Glomerular visceral epithelial cell (primary cell): ENCODE results near the gene WAC.
A peak's percentile ranks its signal among the peaks of the same experiment; 100 is the strongest.
"Not testable (repeated sequence)": the region's sequence is repeated elsewhere in the genome, so short reads cannot be mapped to it uniquely, and the experiment has no call there.

Experiments used
- DNase-seq: peaks from one replicate; pipeline ENCODE4 v3.0.0-alpha.2; 2016; ENCODE audit errors: extremely low spot score

The WAC gene

GRCh38 chr10:28532337-28533185 lies at the start of gene WAC:
Gene WAC, plus strand, starts transcription at chr10:28533118. Its CDS starts 462 bp downstream, at chr10:28533580.
- peak; percentile 95 for DNase-seq

- no peak for DNase-seq
These were observed 43.7 kb upstream of the WAC start for GRCh38 chr10:28489206-28489605.

DNA sequence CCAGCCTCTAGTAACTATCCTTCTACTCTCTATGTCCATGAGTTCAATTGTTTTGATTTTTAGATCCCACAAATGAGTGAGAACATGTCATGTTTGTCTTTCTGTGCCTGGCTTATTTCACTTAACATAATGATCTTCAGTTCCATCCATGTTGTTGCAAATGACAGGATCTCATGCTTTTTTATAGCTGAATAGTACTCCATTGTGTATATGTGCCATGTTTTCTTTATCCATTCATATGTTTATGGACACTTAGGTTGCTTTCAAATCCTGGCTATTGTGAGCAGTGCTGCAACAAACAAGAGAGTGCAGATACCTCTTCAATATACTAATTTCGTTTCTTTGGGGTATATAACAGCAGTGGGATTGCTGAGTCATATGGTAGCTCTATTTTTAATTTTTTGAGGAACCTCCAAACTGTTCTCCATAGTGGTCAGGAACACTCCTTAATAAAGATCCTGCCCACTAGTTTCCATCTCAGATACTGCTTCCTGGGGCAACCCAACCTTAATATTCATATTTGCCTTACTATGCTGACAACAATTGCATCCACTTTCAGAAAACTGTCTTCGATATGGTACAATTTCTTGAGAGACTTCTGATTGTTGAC lies 42.6 kb upstream of the WAC start:
- DNase-seq, result not testable (repeated sequence)

GRCh38 chr10:28492116-28492920 lies 40.6 kb upstream of the WAC start:
- no peak for DNase-seq

DNA sequence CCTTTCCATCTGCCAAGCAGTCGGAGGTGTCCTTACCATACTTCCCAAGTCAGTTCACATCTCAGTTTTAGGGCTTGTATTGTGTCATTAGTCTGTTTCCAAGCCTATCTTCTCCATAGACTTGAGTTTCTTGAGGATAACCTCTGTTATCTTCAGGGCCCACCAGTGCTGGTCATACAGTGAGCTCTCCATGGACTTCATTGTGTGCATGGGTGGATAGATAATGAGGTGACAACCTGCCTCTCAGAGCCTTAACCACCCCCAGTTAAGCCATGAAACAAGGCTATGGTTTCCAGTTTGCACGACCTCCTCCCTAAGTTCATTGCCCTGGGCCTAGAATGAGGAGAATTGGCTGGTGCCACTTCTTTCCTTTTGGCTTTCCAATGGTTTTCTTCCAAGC lies 38.5 kb upstream of the WAC start:
- DNase-seq, result no peak

GRCh38 chr10:28495084-28495483 lies 37.8 kb upstream of the WAC start:
- DNase-seq, result no peak

DNA sequence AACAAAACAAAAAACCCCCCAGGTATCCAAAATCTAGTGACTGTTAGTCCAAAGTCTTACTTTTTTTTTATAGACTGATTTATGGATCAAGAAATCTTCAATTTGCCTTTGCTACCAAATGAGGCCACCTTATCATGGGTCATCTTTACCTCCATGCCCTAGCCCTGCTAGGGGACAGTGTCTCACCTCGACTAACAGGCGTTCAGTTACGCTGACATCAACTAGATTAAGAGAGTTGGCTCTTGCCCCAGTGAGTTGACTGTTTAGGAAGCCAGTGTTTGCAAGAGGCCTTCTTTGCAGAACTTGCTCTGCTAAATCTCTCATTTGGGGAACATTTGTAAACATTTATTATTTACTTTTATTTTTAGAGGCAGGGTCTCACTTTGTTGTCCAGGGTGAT lies 36.9 kb upstream of the WAC start:
- DNase-seq, result no peak

GRCh38 chr10:28496481-28496961 lies 36.4 kb upstream of the WAC start:
- DNase-seq, result no peak

GRCh38 chr10:28497313-28498126 lies 35.4 kb upstream of the WAC start:
- no peak for DNase-seq

- not testable (repeated sequence) for DNase-seq
These were observed 32.7 kb upstream of the WAC start for GRCh38 chr10:28500203-28500602.

GRCh38 chr10:28503114-28503513 lies 29.8 kb upstream of the WAC start:
- no peak for DNase-seq

- DNase-seq, result no peak
These were observed 27.5 kb upstream of the WAC start for GRCh38 chr10:28505359-28505959.

- no peak for DNase-seq
These were observed 24.5 kb upstream of the WAC start for GRCh38 chr10:28508304-28508925.

GRCh38 chr10:28509286-28509685 lies 23.6 kb upstream of the WAC start:
- DNase-seq, result no peak

GRCh38 chr10:28514648-28515047 lies 18.3 kb upstream of the WAC start:
- DNase-seq, result no peak

GRCh38 chr10:28520346-28520745 lies 12.6 kb upstream of the WAC start:
- no peak for DNase-seq

DNA sequence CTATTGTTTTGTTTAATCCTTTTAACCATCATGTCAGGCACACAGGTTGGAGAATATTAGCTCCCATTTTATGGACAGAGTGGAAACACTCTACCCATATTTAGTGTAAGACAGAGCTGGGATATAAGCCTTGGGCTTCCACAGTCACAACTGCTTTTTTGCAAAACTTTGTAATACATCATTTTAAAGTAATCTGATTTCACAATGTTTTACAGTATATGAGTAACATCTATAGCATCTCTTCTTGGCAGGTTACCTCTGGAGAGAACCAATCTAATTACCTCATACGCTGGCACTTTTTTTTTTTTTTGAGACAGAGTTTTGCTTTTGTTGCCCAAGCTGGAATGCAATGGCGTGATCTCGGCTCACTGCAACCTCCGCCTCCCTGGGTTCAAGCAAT lies 12.1 kb upstream of the WAC start:
- not testable (repeated sequence) for DNase-seq

DNA sequence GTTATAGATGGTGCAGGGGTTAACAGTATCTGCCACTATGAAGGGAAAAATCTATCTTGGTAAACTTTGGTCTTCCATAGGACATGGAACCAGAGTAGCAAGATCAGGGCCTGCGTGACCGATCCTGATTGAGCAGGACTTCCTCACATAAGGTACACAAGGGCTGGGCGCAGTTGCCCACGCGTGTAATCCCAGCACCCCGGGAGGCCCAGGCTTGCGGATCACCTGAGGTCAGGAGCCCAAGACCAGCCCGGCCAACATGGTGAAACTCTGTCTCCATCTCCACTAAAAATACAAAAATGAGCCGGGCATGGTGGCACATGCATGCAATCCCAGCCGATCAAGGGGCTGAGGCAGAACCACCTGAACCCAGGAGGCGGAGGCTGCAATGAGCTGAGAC lies 11.0 kb upstream of the WAC start:
- not testable (repeated sequence) for DNase-seq

DNA sequence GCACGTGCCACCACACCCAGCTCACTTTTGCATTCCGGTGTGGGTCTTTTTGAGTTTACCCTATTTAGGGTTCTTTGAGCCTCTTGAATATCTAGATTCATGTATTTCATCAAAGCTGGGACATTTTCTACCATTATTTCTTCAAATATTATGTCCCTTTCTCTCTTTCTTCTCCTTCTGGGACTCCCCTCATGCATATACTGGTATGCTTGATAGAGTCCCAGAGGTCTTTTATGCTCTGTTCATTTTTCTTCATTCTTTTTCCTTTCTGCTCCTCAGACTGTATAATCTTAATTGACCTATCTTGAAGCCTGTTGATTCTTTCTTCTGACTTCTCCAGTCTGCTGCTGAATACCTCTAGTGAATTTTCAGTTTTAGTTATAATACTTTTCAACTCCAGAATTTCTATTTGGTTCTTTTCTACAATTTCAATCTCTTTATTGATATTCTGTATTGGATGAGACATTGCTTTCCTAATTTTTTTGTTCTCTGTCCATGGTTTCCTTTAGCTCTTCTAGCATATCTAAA lies 9.1 kb upstream of the WAC start:
- DNase-seq, result no peak

GRCh38 chr10:28530751-28531150 lies 2.2 kb upstream of the WAC start:
- no peak for DNase-seq
